Right atrium auricular region (tissue), 2 donors: ENCODE results near the gene SLC12A8. TPM values are rescaled to one million over a fixed set of nuclear protein-coding genes. Genes with fewer than 3 reads are reported as not detected.

Experiments
- DNase-seq: peaks from one replicate; pipeline ENCODE4 v3.0.0-alpha.2; 2019; ENCODE audit warnings: low spot score
- H3K27ac ChIP-seq, 2 donors: fragments of 200-600 bp; sonication (generic); 1 replicate in 1 of 2; 2 replicates in 1 of 2; pipeline ENCODE4 v1.5.1; 2016 to 2019
- H3K27me3 ChIP-seq, 2 donors: fragments of 200-600 bp; sonication (generic); one replicate each; pipeline versions ENCODE4 v1.5.1 to v1.6.0; 2017 to 2019
- H3K36me3 ChIP-seq: fragments of 200-600 bp; sonication (generic); one replicate; pipeline ENCODE4 v1.5.1; 2016
- H3K4me1 ChIP-seq, 2 donors: fragments of 200-600 bp; sonication (generic); one replicate each; pipeline versions ENCODE4 v1.5.1 to v1.6.0; 2017 to 2019
- H3K4me3 ChIP-seq, 2 donors: fragments of 200-600 bp; sonication (generic); 1 replicate in 1 of 2; 2 replicates in 1 of 2; pipeline ENCODE4 v1.5.1; 2017 to 2019; ENCODE audit warnings: mild to moderate bottlenecking in 1 of 2, moderate library complexity in 1 of 2
- H3K9me3 ChIP-seq, 2 donors: fragments of 200-600 bp; sonication (generic); one replicate each; pipeline ENCODE4 v1.5.1; 2019
- CTCF ChIP-seq, 2 donors: fragments of 200-600 bp; sonication (generic); IDR thresholded peaks; one replicate each; pipeline ENCODE4 v1.5.1; 2019; ENCODE audit warnings: antibody characterized with exemption in 2 of 2
- total RNA-seq, 2 donors: library from RNA; depleted of rRNA; stranded (reverse); fragments of >200 nt; gene quantifications; one replicate each; pipeline ENCODE4 v1.1.0, GENCODE V29; 2016

SLC12A8 gene
- total RNA-seq, 2 donors from 2014 or later = 1.1 to 1.9 TPM

- no peak for TF ChIP-seq CTCF (IDR thresholded peaks at IDR 0.05)
- no peaks in the 10 kb centered on the region for H3K27me3 ChIP-seq
- H3K27ac ChIP-seq = no peak overlapping the region
- no peaks in the 10 kb centered on the region for H3K9me3 ChIP-seq
- no peaks in the 10 kb centered on the region for H3K4me1 ChIP-seq
- peaks cover under 1% of the 10 kb centered on the region for H3K36me3 ChIP-seq
- no peak overlapping the region for H3K4me3 ChIP-seq
- DNase-seq = no peak
These were observed 26.2 kb upstream of the SLC12A8 start for GRCh38 chr3:125238759-125239158.

- Histone ChIP-seq H3K4me1 (no peaks in the 10 kb centered on the region), H3K27me3 (no peaks in the 10 kb centered on the region), H3K27ac (no peak overlapping the region), H3K36me3 (peaks cover 18% of the 10 kb centered on the region), H3K9me3 (no peaks in the 10 kb centered on the region), H3K4me3 (no peak overlapping the region)
- TF ChIP-seq CTCF (IDR thresholded peaks at IDR 0.05) = no peak
- no peak for DNase-seq
These were observed 23.9 kb upstream of the SLC12A8 start for GRCh38 chr3:125236331-125236903.

- H3K36me3 ChIP-seq = peaks cover 18% of the 10 kb centered on the region
- DNase-seq = no peak
- H3K27ac ChIP-seq = no peak overlapping the region
- H3K4me1 ChIP-seq = no peaks in the 10 kb centered on the region
- no peaks in the 10 kb centered on the region for H3K9me3 ChIP-seq
- no peaks in the 10 kb centered on the region for H3K27me3 ChIP-seq
- no peak for TF ChIP-seq CTCF (IDR thresholded peaks at IDR 0.05)
- no peak overlapping the region for H3K4me3 ChIP-seq
These were observed 22.3 kb upstream of the SLC12A8 start for GRCh38 chr3:125234831-125235230.

- no peaks in the 10 kb centered on the region for H3K27me3 ChIP-seq
- H3K36me3 ChIP-seq = peaks cover 18% of the 10 kb centered on the region
- H3K4me1 ChIP-seq = no peaks in the 10 kb centered on the region
- TF ChIP-seq CTCF (IDR thresholded peaks at IDR 0.05) = no peak
- no peak overlapping the region for H3K27ac ChIP-seq
- no peak overlapping the region for H3K4me3 ChIP-seq
- no peak for DNase-seq
- H3K9me3 ChIP-seq = no peaks in the 10 kb centered on the region
These were observed 19.9 kb upstream of the SLC12A8 start for GRCh38 chr3:125232401-125232800.

- Histone ChIP-seq H3K9me3 (no peaks in the 10 kb centered on the region), H3K4me1 (no peaks in the 10 kb centered on the region), H3K4me3 (no peak overlapping the region), H3K36me3 (peaks cover 18% of the 10 kb centered on the region), H3K27ac (no peak overlapping the region), H3K27me3 (no peaks in the 10 kb centered on the region)
- DNase-seq = no peak
- no peak for TF ChIP-seq CTCF (IDR thresholded peaks at IDR 0.05)
These were observed 19.3 kb upstream of the SLC12A8 start for GRCh38 chr3:125231895-125232294.

- Histone ChIP-seq H3K27ac (no peak overlapping the region), H3K4me3 (no peak overlapping the region), H3K27me3 (no peaks in the 10 kb centered on the region), H3K36me3 (peaks cover 18% of the 10 kb centered on the region), H3K9me3 (no peaks in the 10 kb centered on the region), H3K4me1 (no peaks in the 10 kb centered on the region)
- DNase-seq = no peak
- TF ChIP-seq CTCF (IDR thresholded peaks at IDR 0.05) = no peak
These were observed 17.2 kb upstream of the SLC12A8 start for GRCh38 chr3:125229707-125230106.
